ENCODE results near the gene MRPL23. TPM values are rescaled to one million over a fixed set of nuclear protein-coding genes. Genes with fewer than 3 reads are reported as not detected.

Gene MRPL23
- total and polyA plus RNA-seq, 2 donors (not counting 3 experiments of a cell fraction or from before 2014, with no cell fraction given), result 72.7 to 222 TPM

DNA sequence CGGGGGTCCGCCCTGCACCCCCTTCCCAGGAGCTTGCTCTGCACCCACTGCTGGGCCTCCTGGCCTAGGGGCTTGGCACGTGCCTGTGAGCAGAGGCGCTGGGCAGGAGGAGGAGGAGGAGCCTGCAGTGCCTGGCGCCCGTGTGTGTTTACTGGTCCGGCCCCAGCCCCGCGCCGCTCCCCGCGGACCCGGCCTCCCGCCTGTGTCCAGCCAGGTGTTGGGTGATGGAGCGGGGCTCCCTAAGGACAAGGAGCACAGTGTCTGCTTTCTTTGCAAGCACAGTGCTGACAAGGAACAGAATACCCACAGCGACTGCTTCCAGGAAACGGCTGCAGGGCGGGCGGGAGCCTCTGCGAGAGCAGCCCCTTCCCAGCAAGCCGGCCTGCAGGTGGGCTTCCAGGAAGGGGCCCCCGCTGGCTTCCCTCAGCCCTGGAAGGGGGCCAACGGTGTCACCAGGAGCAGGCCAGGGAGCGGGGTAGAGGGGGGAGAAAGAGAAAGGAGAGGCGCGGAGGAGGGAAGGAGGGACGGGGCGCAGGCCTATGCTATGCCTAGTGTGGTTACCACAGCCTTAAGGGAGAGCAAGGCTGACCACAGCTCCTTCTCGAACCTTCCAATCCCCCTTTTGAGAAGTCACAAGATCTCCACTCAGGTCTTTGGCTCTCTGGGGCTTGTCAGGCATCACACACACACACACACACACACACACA lies 43.9 kb downstream of the MRPL23 start:
- no peak overlapping the region for H3K9ac ChIP-seq (replicated peaks; ENCODE audit: extremely low read depth, insufficient read depth, low read length)
- TF ChIP-seq POLR2AphosphoS5 (IDR thresholded peaks at IDR 0.05; ENCODE audit: insufficient read depth, low read depth, low read length), result no peak
- TF ChIP-seq EZH2 (IDR thresholded peaks at IDR 0.05; ENCODE audit: borderline replicate concordance, low read depth, low read length, severe bottlenecking), result no peak
- no peak for TF ChIP-seq CTCF (IDR thresholded peaks at IDR 0.05; ENCODE audit: extremely low read depth in 1 of 2, insufficient read depth in 1 of 2, low read depth in 1 of 2, low read length in 2 of 2)
- no peak overlapping the region for H3K4me2 ChIP-seq (ENCODE audit: insufficient read depth, low read length)
- no peak overlapping the region for H3K4me3 ChIP-seq (replicated peaks in 1 of 3; ENCODE audit: insufficient read depth in 1 of 3, low read depth in 1 of 3, low read length in 3 of 3)
- DNase-seq (ENCODE audit: low read depth, low spot score) (no peak), FAIRE-seq (no peak)
- H3K27me3 ChIP-seq (ENCODE audit: control insufficient read depth in 2 of 2, insufficient read depth in 2 of 2, low read length in 2 of 2), result no peaks in the 10 kb centered on the region
- no peaks in the 10 kb centered on the region for H3K9me3 ChIP-seq (replicated peaks; ENCODE audit: control insufficient read depth, insufficient read depth, low read length)
- H3K36me3 ChIP-seq (ENCODE audit: control insufficient read depth in 2 of 2, extremely low read depth in 1 of 2, insufficient read depth in 2 of 2, low read length in 2 of 2), result no peaks in the 10 kb centered on the region
- no peaks in the 10 kb centered on the region for H3K79me2 ChIP-seq (ENCODE audit: control insufficient read depth, insufficient read depth, low read length)
- no peaks in the 10 kb centered on the region for H3K4me1 ChIP-seq (ENCODE audit: control insufficient read depth, extremely low read depth, insufficient read depth, low read length)
- ChIA-PET CTCF (interaction anchor here (1.2 to 2.0 kb wide), 3 partner anchors 109 to 338 kb away, joined by 3 to 7 read pairs (median 4); no protein-coding TSS in a partner anchor), POLR2A (no interaction called here)
- no peak overlapping the region for H3K27ac ChIP-seq (ENCODE audit: insufficient read depth, low read depth, low read length)
- no peak overlapping the region for H2AFZ ChIP-seq (ENCODE audit: low read depth, low read length)
- dilution Hi-C loops (cut with MboI; ENCODE audit: extremely low pct_ligation_motif_present, low sequenced_read_pairs), result no loop called here
- BruUV-seq (replicated peaks), result no TSS peak
- intact Hi-C loops (cut with micrococcal nuclease), result no loop called here
- no peaks in the 10 kb centered on the region for H4K20me1 ChIP-seq (replicated peaks; ENCODE audit: control insufficient read depth, extremely low read depth, insufficient read depth, low read length)
- no peaks in the 10 kb centered on the region for H3K9me1 ChIP-seq (replicated peaks; ENCODE audit: control insufficient read depth, extremely low read depth, insufficient read depth, low read length)

GRCh38 chr11:1992111-1992510 lies 45.0 kb downstream of the MRPL23 start:
- Histone ChIP-seq H4K20me1 (replicated peaks; ENCODE audit: control insufficient read depth, extremely low read depth, insufficient read depth, low read length) (no peaks in the 10 kb centered on the region), H3K36me3 (ENCODE audit: control insufficient read depth in 2 of 2, extremely low read depth in 1 of 2, insufficient read depth in 2 of 2, low read length in 2 of 2) (no peaks in the 10 kb centered on the region), H3K27me3 (ENCODE audit: control insufficient read depth in 2 of 2, insufficient read depth in 2 of 2, low read length in 2 of 2) (no peaks in the 10 kb centered on the region), H3K79me2 (ENCODE audit: control insufficient read depth, insufficient read depth, low read length) (no peaks in the 10 kb centered on the region), H3K4me2 (ENCODE audit: insufficient read depth, low read length) (no peak overlapping the region), H3K4me3 (replicated peaks in 1 of 3; ENCODE audit: insufficient read depth in 1 of 3, low read depth in 1 of 3, low read length in 3 of 3) (no peak overlapping the region), H3K9me3 (replicated peaks; ENCODE audit: control insufficient read depth, insufficient read depth, low read length) (no peaks in the 10 kb centered on the region), H3K27ac (ENCODE audit: insufficient read depth, low read depth, low read length) (no peak overlapping the region), H3K9me1 (replicated peaks; ENCODE audit: control insufficient read depth, extremely low read depth, insufficient read depth, low read length) (no peaks in the 10 kb centered on the region), H3K9ac (replicated peaks; ENCODE audit: extremely low read depth, insufficient read depth, low read length) (no peak overlapping the region), H3K4me1 (ENCODE audit: control insufficient read depth, extremely low read depth, insufficient read depth, low read length) (no peaks in the 10 kb centered on the region), H2AFZ (ENCODE audit: low read depth, low read length) (no peak overlapping the region)
- POLR2A ChIA-PET, result no interaction called here
- intact Hi-C loops (cut with micrococcal nuclease) (no loop called here), dilution Hi-C loops (cut with MboI; ENCODE audit: extremely low pct_ligation_motif_present, low sequenced_read_pairs) (no loop called here)
- CTCF ChIA-PET, result interaction anchor here (1.2 to 2.0 kb wide), 2 partner anchors 110 to 339 kb away, joined by 3 to 7 read pairs; no protein-coding TSS in a partner anchor
- TF ChIP-seq FOS (IDR thresholded peaks at IDR 0.05; ENCODE audit: borderline replicate concordance, insufficient read depth, low read length) (no peak), CTCF (IDR thresholded peaks at IDR 0.05; ENCODE audit: extremely low read depth in 1 of 2, insufficient read depth in 1 of 2, low read depth in 1 of 2, low read length in 2 of 2) (no peak), JUN (IDR thresholded peaks at IDR 0.05; ENCODE audit: borderline replicate concordance, insufficient read depth, insufficient read length, low read depth) (no peak), POLR2A (IDR thresholded peaks at IDR 0.05; ENCODE audit: low read depth, low read length) (no peak), GATA2 (IDR thresholded peaks at IDR 0.05; ENCODE audit: insufficient read depth, insufficient read length, low read depth, low read length) (no peak), POLR2AphosphoS5 (IDR thresholded peaks at IDR 0.05; ENCODE audit: insufficient read depth, low read depth, low read length) (no peak), EZH2 (IDR thresholded peaks at IDR 0.05; ENCODE audit: borderline replicate concordance, low read depth, low read length, severe bottlenecking) (no peak), MYC (IDR thresholded peaks at IDR 0.05; ENCODE audit: low read depth, low read length) (no peak)
- TF ChIP-seq, protein P1, sequence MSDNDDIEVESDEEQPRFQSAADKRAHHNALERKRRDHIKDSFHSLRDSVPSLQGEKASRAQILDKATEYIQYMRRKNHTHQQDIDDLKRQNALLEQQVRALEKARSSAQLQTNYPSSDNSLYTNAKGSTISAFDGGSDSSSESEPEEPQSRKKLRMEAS (IDR thresholded peaks at IDR 0.05; ENCODE audit: insufficient read depth, insufficient read length), result no peak
- no peak for FAIRE-seq
- no TSS peak for BruUV-seq (replicated peaks)
- DNase-seq (ENCODE audit: low read depth, low spot score), result no peak
